GM12865 (cell line): ENCODE results near the gene USP25.

ENCODE experiments used
- DNase-seq: peaks from one replicate; pipeline ENCODE4 v3.0.0; 2010; ENCODE audit warnings: low read depth
- H3K4me3 ChIP-seq: 2 replicates; pipeline ENCODE4 v1.5.1; 2011; ENCODE audit warnings: mild to moderate bottlenecking, low read depth, low read length, control low read depth
- TF ChIP-seq, protein P1 (sequence below): IDR thresholded peaks from 2 replicates; pipeline ENCODE4 v1.5.1; 2011; ENCODE audit warnings: low read length, control low read depth, low read depth, inconsistent platforms; ENCODE audit not compliant: insufficient read depth; ENCODE audit errors: missing control alignments

USP25 gene

DNA sequence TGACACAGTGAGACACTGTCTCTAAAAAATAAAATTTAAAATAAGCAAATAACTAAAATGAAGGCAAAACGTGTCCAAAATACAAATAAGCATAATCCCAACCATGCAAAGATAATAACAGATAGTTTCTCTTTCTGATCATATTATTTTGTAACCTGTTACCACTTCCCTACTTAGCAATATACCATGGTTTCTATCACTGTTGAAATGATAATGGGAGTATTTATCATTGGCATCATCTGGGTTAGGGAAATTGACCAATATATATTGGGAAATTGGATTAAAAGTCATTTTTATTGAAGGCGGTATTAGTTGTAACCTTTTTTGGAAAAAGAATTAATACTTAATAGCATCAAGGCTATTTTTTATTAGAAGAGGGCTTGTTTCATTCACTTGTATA is 47.0 kb downstream of the USP25 start:
- TF ChIP-seq, protein P1, sequence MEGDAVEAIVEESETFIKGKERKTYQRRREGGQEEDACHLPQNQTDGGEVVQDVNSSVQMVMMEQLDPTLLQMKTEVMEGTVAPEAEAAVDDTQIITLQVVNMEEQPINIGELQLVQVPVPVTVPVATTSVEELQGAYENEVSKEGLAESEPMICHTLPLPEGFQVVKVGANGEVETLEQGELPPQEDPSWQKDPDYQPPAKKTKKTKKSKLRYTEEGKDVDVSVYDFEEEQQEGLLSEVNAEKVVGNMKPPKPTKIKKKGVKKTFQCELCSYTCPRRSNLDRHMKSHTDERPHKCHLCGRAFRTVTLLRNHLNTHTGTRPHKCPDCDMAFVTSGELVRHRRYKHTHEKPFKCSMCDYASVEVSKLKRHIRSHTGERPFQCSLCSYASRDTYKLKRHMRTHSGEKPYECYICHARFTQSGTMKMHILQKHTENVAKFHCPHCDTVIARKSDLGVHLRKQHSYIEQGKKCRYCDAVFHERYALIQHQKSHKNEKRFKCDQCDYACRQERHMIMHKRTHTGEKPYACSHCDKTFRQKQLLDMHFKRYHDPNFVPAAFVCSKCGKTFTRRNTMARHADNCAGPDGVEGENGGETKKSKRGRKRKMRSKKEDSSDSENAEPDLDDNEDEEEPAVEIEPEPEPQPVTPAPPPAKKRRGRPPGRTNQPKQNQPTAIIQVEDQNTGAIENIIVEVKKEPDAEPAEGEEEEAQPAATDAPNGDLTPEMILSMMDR = no peak
- no peak overlapping the region for H3K4me3 ChIP-seq
- DNase-seq = no peak

DNA sequence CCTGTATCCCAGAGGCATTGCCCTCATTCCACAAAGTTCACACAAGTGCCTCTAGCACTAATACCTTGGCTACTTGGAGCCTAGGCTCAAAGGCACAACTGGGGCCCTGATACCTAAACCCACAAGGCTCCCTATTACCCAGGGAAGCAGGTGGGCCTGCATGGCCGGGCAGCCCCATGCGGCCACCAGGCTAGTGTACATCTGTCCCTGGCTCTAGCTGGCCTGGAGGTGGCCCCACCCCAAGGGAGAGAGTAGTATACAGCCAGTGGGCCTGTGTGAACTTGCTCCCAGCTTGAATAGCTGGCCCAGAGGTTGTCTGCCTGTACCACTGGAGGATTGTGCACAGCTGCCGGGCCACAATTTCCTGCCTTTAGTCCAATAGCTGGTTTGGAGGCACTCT is 52.2 kb downstream of the USP25 start:
- TF ChIP-seq, protein P1 = no peak
- H3K4me3 ChIP-seq = no peak overlapping the region
- DNase-seq = no peak

DNA sequence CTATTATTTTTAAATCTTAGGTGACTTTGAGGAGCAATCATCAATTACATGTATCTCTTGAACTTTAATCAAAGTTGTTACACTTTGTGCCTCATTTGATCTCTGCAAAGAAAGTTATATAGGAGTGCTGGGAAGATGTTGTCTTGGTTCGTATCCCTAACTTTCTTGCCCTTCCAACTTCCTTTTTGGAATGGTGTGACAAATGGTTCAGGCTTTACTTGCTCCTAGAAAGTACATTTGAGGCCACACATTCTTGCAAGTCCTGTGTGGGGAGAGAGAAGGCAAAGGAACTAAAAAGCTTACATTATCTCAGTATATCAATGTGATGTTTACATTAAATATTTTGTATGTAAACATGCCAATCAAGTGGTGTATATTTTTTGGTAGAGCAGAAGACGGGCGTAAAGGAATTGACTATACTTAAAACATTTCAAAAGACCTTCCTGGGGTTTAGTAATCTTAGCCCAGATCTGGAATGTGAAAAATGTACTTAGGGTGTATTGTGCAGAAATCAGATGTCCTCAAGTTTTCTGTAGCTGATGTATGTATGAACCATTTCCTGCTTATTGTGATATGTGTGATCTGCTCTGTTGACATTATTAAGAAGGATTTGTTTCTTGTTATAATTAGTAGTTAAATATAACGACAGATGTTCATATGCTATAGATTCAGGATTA is 59.2 kb downstream of the USP25 start:
- no peak for DNase-seq
- H3K4me3 ChIP-seq = no peak overlapping the region
- TF ChIP-seq, protein P1 = no peak

DNA sequence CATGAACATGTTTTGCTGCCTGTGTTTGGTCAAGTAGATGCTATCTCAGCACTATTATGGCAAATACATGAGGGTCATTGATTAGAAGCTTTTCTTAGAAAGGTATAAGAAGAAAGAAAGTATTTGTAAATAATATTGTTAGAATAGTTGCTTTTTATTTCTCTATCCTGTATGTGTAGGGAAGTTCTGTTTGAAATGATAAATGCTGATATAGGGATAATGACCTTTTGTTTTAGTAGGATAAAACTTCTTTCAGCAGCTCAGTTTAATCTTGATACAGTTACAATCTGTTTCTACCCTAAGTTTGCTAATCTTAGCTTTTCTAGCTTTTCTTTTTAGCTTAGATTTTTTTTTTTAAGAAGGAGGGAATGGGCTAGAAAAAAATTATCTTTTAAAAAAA is 63.3 kb downstream of the USP25 start:
- TF ChIP-seq, protein P1 = no peak
- no peak overlapping the region for H3K4me3 ChIP-seq
- DNase-seq = no peak

DNA sequence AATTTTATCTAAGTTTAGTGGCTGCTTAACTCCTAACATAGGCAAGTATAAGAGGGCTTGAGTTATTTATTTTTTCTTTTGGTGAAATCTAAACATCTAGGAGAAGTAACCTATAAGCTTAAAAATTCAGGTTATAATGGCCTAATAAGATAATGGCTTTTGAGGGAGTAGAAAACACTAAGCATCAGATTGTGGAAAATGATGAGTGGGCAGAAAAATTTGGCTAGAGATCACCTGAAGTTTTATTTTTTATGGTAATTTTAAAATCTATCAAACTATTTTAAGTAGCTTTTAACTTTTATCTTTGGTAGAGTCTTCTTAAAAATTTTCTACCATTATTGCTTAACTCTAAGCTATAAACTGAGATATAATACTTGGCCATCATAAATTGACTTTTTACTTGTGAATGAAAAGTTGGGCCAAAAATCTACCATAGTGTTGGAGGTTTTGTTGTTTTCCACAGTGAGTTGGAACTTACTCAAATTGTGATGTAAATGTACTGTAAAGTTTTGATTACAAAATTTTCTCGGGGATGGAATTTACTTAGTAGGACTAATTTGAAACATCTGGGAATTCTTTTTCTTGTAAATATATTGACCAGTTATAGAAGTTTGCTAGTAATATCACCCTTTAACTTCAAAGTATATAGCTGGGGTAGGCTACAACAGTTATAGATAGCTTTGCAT is 63.9 kb downstream of the USP25 start:
- DNase-seq = no peak
- H3K4me3 ChIP-seq = no peak overlapping the region
- TF ChIP-seq, protein P1 = no peak

DNA sequence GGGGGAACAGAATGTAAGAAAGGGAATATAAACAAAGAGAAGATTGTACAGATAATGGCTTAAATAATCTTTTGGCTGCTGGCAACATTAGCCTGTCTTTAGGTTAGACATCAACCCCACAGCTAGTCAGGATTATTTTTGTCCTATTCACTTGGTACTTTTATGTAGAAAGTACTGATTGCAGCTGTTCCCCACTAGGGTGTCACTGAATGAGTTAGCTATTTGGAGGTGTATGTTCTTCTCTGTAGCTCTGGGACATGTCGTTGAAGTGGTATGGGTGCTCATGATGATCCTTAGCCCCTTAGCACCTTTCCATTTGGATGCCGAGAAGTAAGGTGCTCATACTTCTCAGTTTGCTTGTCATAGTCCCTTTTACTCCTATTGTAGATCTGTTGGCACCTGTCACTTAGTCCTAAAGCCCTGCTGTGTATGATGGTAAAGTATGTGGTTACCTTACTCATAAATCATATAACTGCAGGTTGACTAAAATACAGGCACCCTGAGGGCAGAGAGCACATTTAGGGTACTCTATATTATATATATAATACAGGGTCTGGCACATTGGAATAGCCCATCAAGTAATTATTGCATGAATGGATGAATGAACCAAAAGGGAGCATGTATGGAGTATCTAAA is 64.6 kb downstream of the USP25 start:
- TF ChIP-seq, protein P1 = no peak
- H3K4me3 ChIP-seq = no peak overlapping the region

DNA sequence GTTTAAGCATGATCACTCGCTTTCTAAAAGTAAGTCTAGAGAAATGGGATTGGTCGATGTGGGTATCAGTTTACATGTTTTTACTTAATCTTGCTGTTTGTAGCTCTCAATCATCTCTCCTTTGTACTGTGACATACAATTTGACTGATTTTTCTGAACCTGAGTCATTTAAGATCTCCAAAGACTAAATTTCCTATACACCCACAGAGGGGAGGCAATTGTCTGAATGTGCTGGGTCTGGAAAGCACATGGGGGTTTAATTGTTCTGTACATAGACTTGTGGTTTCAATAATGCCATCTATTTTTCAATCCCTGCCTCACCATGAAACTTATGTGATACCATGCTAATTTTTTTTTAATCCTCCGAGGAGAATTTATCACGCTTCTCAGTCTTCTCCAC is 65.8 kb downstream of the USP25 start:
- TF ChIP-seq, protein P1 = no peak
- no peak for DNase-seq
- no peak overlapping the region for H3K4me3 ChIP-seq

More for the DNA sequence above, 64.6 kb downstream of the USP25 start:
- DNase-seq = no peak
